ENCODE results near the gene C1QTNF5. TPM values are rescaled to one million over a fixed set of nuclear protein-coding genes. Genes with fewer than 3 reads are reported as not detected.

The C1QTNF5 gene
- total RNA-seq, 1 donor = 41.3 TPM

GRCh38 chr11:119309953-119310681 lies 30.6 kb downstream of the C1QTNF5 start:
- Histone ChIP-seq H3K27ac (ENCODE audit: low read depth, low read length) (no peak overlapping the region), H3K79me2 (ENCODE audit: insufficient read depth, low read length) (no peaks in the 10 kb centered on the region), H3K9me3 (ENCODE audit: low read depth, low read length) (no peaks in the 10 kb centered on the region), H3K27me3 (ENCODE audit: insufficient read depth, low read length) (no peaks in the 10 kb centered on the region), H2AFZ (ENCODE audit: low read length) (no peak overlapping the region), H3K4me1 (ENCODE audit: insufficient read depth, low read length) (peaks cover 15% of the 10 kb centered on the region), H3K4me2 (ENCODE audit: insufficient read depth, low read length) (no peak overlapping the region), H3K36me3 (ENCODE audit: insufficient read depth, low read length) (peaks cover 16% of the 10 kb centered on the region), H3K4me3 (ENCODE audit: insufficient read depth, low read length) (no peak overlapping the region), H4K20me1 (ENCODE audit: insufficient read depth, low read length) (no peaks in the 10 kb centered on the region)
- TF ChIP-seq, protein P1, sequence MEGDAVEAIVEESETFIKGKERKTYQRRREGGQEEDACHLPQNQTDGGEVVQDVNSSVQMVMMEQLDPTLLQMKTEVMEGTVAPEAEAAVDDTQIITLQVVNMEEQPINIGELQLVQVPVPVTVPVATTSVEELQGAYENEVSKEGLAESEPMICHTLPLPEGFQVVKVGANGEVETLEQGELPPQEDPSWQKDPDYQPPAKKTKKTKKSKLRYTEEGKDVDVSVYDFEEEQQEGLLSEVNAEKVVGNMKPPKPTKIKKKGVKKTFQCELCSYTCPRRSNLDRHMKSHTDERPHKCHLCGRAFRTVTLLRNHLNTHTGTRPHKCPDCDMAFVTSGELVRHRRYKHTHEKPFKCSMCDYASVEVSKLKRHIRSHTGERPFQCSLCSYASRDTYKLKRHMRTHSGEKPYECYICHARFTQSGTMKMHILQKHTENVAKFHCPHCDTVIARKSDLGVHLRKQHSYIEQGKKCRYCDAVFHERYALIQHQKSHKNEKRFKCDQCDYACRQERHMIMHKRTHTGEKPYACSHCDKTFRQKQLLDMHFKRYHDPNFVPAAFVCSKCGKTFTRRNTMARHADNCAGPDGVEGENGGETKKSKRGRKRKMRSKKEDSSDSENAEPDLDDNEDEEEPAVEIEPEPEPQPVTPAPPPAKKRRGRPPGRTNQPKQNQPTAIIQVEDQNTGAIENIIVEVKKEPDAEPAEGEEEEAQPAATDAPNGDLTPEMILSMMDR (IDR thresholded peaks at IDR 0.05; ENCODE audit: extremely low read depth, low read depth, low read length) = no peak
- peak; percentile 62 for DNase-seq (ENCODE audit: insufficient read length, low spot score, missing footprints)

DNA sequence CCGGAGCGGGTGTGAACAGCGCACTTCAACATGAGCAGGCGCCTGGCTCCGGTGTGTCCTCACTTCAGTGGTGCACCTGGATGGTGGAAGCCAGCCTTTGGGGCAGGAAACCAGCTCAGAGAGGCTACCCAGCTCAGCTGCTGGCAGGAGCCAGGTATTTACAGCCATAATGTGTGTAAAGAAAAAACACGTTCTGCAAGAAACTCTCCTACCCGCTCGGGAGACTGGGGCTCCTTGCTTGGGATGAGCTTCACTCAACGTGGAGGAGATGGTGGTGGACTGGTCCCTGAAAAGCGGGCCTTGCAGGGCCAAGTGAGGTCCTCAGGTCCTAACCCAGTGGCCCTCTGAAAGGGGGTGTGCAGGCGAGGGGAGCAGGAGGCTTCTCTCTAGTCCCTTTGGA lies 31.3 kb downstream of the C1QTNF5 start:
- Histone ChIP-seq H3K4me1 (ENCODE audit: insufficient read depth, low read length) (peaks cover 15% of the 10 kb centered on the region), H3K36me3 (ENCODE audit: insufficient read depth, low read length) (peaks cover 16% of the 10 kb centered on the region), H2AFZ (ENCODE audit: low read length) (no peak overlapping the region)

DNA sequence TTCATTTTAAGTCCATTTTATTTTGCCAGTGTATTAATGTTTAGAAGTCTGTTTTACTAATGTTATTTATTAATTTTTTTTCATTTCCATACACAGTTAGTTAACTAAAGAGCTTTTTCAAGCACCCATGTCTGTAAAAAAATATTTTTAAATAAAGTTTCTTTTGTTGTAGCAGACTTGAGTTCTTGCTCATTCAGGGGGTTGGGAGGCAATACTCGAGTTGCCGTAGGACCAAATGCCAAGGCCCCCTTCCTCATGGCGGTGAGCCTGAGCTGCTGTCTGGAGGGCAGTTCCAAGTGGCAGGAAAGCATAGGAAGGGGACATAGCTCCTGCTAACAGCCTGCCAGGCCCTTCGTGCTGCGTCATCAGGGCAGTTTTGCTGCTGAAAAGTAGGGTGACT lies 32.7 kb downstream of the C1QTNF5 start:
- H3K36me3 ChIP-seq (ENCODE audit: insufficient read depth, low read length) = peaks cover 25% of the 10 kb centered on the region
- no peak overlapping the region for H2AFZ ChIP-seq (ENCODE audit: low read length)
- DNase-seq (ENCODE audit: insufficient read length, low spot score, missing footprints) = no peak
- H3K9me3 ChIP-seq (ENCODE audit: low read depth, low read length) = no peaks in the 10 kb centered on the region
- H3K79me2 ChIP-seq (ENCODE audit: insufficient read depth, low read length) = no peaks in the 10 kb centered on the region
- H3K4me2 ChIP-seq (ENCODE audit: insufficient read depth, low read length) = no peak overlapping the region
- H4K20me1 ChIP-seq (ENCODE audit: insufficient read depth, low read length) = no peaks in the 10 kb centered on the region
- no peaks in the 10 kb centered on the region for H3K27me3 ChIP-seq (ENCODE audit: insufficient read depth, low read length)
- H3K27ac ChIP-seq (ENCODE audit: low read depth, low read length) = no peak overlapping the region
- peaks cover 15% of the 10 kb centered on the region for H3K4me1 ChIP-seq (ENCODE audit: insufficient read depth, low read length)
- TF ChIP-seq, protein P1 (IDR thresholded peaks at IDR 0.05; ENCODE audit: extremely low read depth, low read depth, low read length) = no peak
- H3K4me3 ChIP-seq (ENCODE audit: insufficient read depth, low read length) = no peak overlapping the region

More for the DNA sequence above, 31.3 kb downstream of the C1QTNF5 start:
- Histone ChIP-seq H3K79me2 (ENCODE audit: insufficient read depth, low read length) (no peaks in the 10 kb centered on the region), H3K4me2 (ENCODE audit: insufficient read depth, low read length) (no peak overlapping the region), H3K4me3 (ENCODE audit: insufficient read depth, low read length) (no peak overlapping the region), H3K27me3 (ENCODE audit: insufficient read depth, low read length) (no peaks in the 10 kb centered on the region), H3K27ac (ENCODE audit: low read depth, low read length) (no peak overlapping the region), H3K9me3 (ENCODE audit: low read depth, low read length) (no peaks in the 10 kb centered on the region), H4K20me1 (ENCODE audit: insufficient read depth, low read length) (no peaks in the 10 kb centered on the region)
- DNase-seq (ENCODE audit: insufficient read length, low spot score, missing footprints) = peak; percentile 68
- TF ChIP-seq, protein P1 (IDR thresholded peaks at IDR 0.05; ENCODE audit: extremely low read depth, low read depth, low read length) = no peak

- Histone ChIP-seq H4K20me1 (ENCODE audit: insufficient read depth, low read length) (no peaks in the 10 kb centered on the region), H3K4me3 (ENCODE audit: insufficient read depth, low read length) (no peak overlapping the region), H2AFZ (ENCODE audit: low read length) (no peak overlapping the region), H3K4me2 (ENCODE audit: insufficient read depth, low read length) (no peak overlapping the region), H3K9me3 (ENCODE audit: low read depth, low read length) (no peaks in the 10 kb centered on the region), H3K27me3 (ENCODE audit: insufficient read depth, low read length) (no peaks in the 10 kb centered on the region), H3K79me2 (ENCODE audit: insufficient read depth, low read length) (no peaks in the 10 kb centered on the region), H3K4me1 (ENCODE audit: insufficient read depth, low read length) (peaks cover 15% of the 10 kb centered on the region), H3K27ac (ENCODE audit: low read depth, low read length) (peak overlapping the region; percentile 68), H3K36me3 (ENCODE audit: insufficient read depth, low read length) (peaks cover 33% of the 10 kb centered on the region)
- DNase-seq (ENCODE audit: insufficient read length, low spot score, missing footprints) = no peak
- TF ChIP-seq, protein P1 (IDR thresholded peaks at IDR 0.05; ENCODE audit: extremely low read depth, low read depth, low read length) = no peak
Measured at GRCh38 chr11:119307219-119307618, 33.5 kb downstream of the C1QTNF5 start.
